H9 (cell line): ENCODE data around the gene EPS8. TPM values are rescaled to one million over a fixed set of nuclear protein-coding genes. Genes with fewer than 3 reads are reported as not detected.

Source experiments
- DNase-seq: peaks from one replicate; pipeline ENCODE4 v3.0.0-alpha.2; 2017
- H2AFZ ChIP-seq: one replicate; pipeline ENCODE4 v1.6.1; 2013; ENCODE audit warnings: mild to moderate bottlenecking, low read length, control low read depth, moderate library complexity
- H2AK5ac ChIP-seq: 2 replicates; pipeline ENCODE4 v1.6.1; 2013; ENCODE audit warnings: low read length, control low read depth, mixed read lengths; ENCODE audit not compliant: insufficient read length
- H2BK120ac ChIP-seq: one replicate; pipeline ENCODE4 v1.6.1; 2013; ENCODE audit warnings: low read depth, mild to moderate bottlenecking, low read length, control low read depth, inconsistent platforms; ENCODE audit not compliant: poor library complexity, severe bottlenecking
- H2BK12ac ChIP-seq: 2 replicates; pipeline ENCODE4 v1.6.1; 2013; ENCODE audit warnings: low read length, control low read depth, mixed read lengths, low read depth; ENCODE audit not compliant: insufficient read length
- H2BK15ac ChIP-seq: 2 replicates; pipeline ENCODE4 v1.6.1; 2013; ENCODE audit warnings: low read depth, low read length, control low read depth
- H2BK20ac ChIP-seq: one replicate; pipeline ENCODE4 v1.6.1; 2013; ENCODE audit warnings: low read depth, mild to moderate bottlenecking, low read length, control low read depth, inconsistent platforms; ENCODE audit not compliant: poor library complexity, severe bottlenecking
- H2BK5ac ChIP-seq: 2 replicates; pipeline ENCODE4 v1.6.1; 2013; ENCODE audit warnings: low read length, control low read depth, mixed read lengths; ENCODE audit not compliant: insufficient read length
- H3K14ac ChIP-seq: 2 replicates; pipeline ENCODE4 v1.6.1; 2013; ENCODE audit warnings: low read length, control low read depth; ENCODE audit not compliant: insufficient read depth
- H3K18ac ChIP-seq: 2 replicates; pipeline ENCODE4 v1.6.1; 2013; ENCODE audit warnings: low read depth, mild to moderate bottlenecking, mixed read lengths, low read length, control low read depth; ENCODE audit not compliant: insufficient read length
- H3K23ac ChIP-seq: 2 replicates; pipeline ENCODE4 v1.6.1; 2013; ENCODE audit warnings: low read length, control low read depth, mixed read lengths, low read depth; ENCODE audit not compliant: insufficient read length
- H3K23me2 ChIP-seq: 2 replicates; pipeline ENCODE4 v1.6.1; 2013; ENCODE audit warnings: low read depth, mild to moderate bottlenecking, mixed read lengths, low read length, control low read depth; ENCODE audit not compliant: insufficient read length, poor library complexity, severe bottlenecking
- H3K27ac ChIP-seq: 2 replicates; pipeline ENCODE4 v1.5.1; 2013; ENCODE audit warnings: low read length, control low read depth, mixed read lengths, low read depth; ENCODE audit not compliant: insufficient read length
- H3K27me3 ChIP-seq: 2 replicates; pipeline ENCODE4 v1.6.1; 2013; ENCODE audit warnings: low read length, control low read depth, inconsistent platforms; ENCODE audit not compliant: insufficient read depth
- H3K4ac ChIP-seq: 2 replicates; pipeline ENCODE4 v1.6.1; 2013; ENCODE audit warnings: low read depth, mild to moderate bottlenecking, control low read depth, inconsistent platforms, low read length, moderate library complexity
- H3K4me1 ChIP-seq: 2 replicates; pipeline ENCODE4 v1.6.1; 2013; ENCODE audit warnings: low read length, control low read depth, inconsistent platforms; ENCODE audit not compliant: insufficient read depth
- H3K4me2 ChIP-seq: 2 replicates; pipeline ENCODE4 v1.6.1; 2013; ENCODE audit warnings: low read length, control low read depth, mixed read lengths; ENCODE audit not compliant: insufficient read length, insufficient read depth
- H3K56ac ChIP-seq: 2 replicates; pipeline ENCODE4 v1.6.1; 2013; ENCODE audit warnings: low read depth, mild to moderate bottlenecking, mixed read lengths, low read length, control low read depth; ENCODE audit not compliant: insufficient read length
- H3K79me1 ChIP-seq: 2 replicates; pipeline ENCODE4 v1.6.1; 2013; ENCODE audit warnings: low read depth, mild to moderate bottlenecking, moderate library complexity, low read length, control low read depth, inconsistent platforms; ENCODE audit not compliant: insufficient read depth, poor library complexity, severe bottlenecking
- H3K79me2 ChIP-seq: 2 replicates; pipeline ENCODE4 v1.6.1; 2013; ENCODE audit warnings: low read length, control low read depth, inconsistent platforms; ENCODE audit not compliant: insufficient read depth
- H3K9ac ChIP-seq: 2 replicates; pipeline ENCODE4 v1.6.1; 2013; ENCODE audit warnings: low read length, control low read depth, mixed read lengths; ENCODE audit not compliant: insufficient read length; ENCODE audit errors: extremely low read depth
- H3K9me3 ChIP-seq: one replicate; pipeline ENCODE4 v1.6.1; 2013; ENCODE audit warnings: low read depth, low read length, inconsistent platforms; ENCODE audit not compliant: control insufficient read depth
- H3T11ph ChIP-seq: one replicate; pipeline ENCODE4 v1.6.1; 2013; ENCODE audit warnings: mild to moderate bottlenecking, low read length, control low read depth, inconsistent platforms
- H4K20me1 ChIP-seq: one replicate; pipeline ENCODE4 v1.6.1; 2013; ENCODE audit not compliant: control insufficient read depth, insufficient read length, insufficient read depth
- H4K5ac ChIP-seq: 2 replicates; pipeline ENCODE4 v1.6.1; 2013; ENCODE audit warnings: low read depth, mild to moderate bottlenecking, mixed read lengths, low read length, control low read depth; ENCODE audit not compliant: insufficient read length
- H4K8ac ChIP-seq: replicated peaks from 2 replicates; pipeline ENCODE4 v1.6.1; 2013; ENCODE audit warnings: low read length, control low read depth, mixed read lengths, low read depth; ENCODE audit not compliant: insufficient read length
- H4K91ac ChIP-seq: 2 replicates; pipeline ENCODE4 v1.6.1; 2013; ENCODE audit warnings: low read depth, mild to moderate bottlenecking, moderate library complexity, mixed read lengths, low read length, control low read depth; ENCODE audit not compliant: insufficient read length
- H3K27ac Mint-ChIP-seq, 3 experiments: 2 replicates in 2 of 3; 3 replicates in 1 of 3; pipeline ENCODE4 v1.8.0; 2020 to 2021; ENCODE audit warnings: mixed read lengths in 3 of 3, mild to moderate bottlenecking in 1 of 3, moderate library complexity in 1 of 3
- H3K27me3 Mint-ChIP-seq: 2 replicates; pipeline ENCODE4 v1.8.0; 2021; ENCODE audit warnings: low read depth, mild to moderate bottlenecking, moderate library complexity, mixed read lengths
- H3K36me3 Mint-ChIP-seq, 3 experiments: 2 replicates in 2 of 3; 3 replicates in 1 of 3; pipeline ENCODE4 v1.8.0; 2020 to 2021; ENCODE audit warnings: low read depth in 3 of 3, mixed read lengths in 3 of 3; ENCODE audit not compliant: insufficient read depth in 1 of 3
- H3K4me1 Mint-ChIP-seq, 2 experiments: 2 replicates each; pipeline ENCODE4 v1.8.0; 2020; ENCODE audit warnings: mixed read lengths in 2 of 2
- H3K4me3 Mint-ChIP-seq, 2 experiments: 2 replicates in 1 of 2; 3 replicates in 1 of 2; pipeline ENCODE4 v1.8.0; 2020 to 2021; ENCODE audit warnings: mild to moderate bottlenecking in 2 of 2, mixed read lengths in 2 of 2, moderate library complexity in 1 of 2
- H3K9me3 Mint-ChIP-seq, 2 experiments: 2 replicates in 1 of 2; 3 replicates in 1 of 2; pipeline ENCODE4 v1.8.0; 2020; ENCODE audit warnings: mild to moderate bottlenecking in 2 of 2, mixed read lengths in 2 of 2, moderate library complexity in 1 of 2
- WGBS: extraction: QIAGEN DNeasy Blood & Tissue Kit; methylation state at CpG from one replicate; pipeline ENCODE4 v1.1.7; 2013; ENCODE audit warnings: missing lambda C conversion rate, low lambda C conversion rate, mixed read lengths; ENCODE audit not compliant: insufficient read length; ENCODE audit errors: extremely low coverage; 5-methylcytosine and 5-hydroxymethylcytosine counted together
- total RNA-seq: library from RNA; stranded (reverse); gene quantifications from 2 replicates; pipeline ENCODE4 v1.2.1, GENCODE V29; 2021
- TF ChIP-seq, protein P1 (sequence below): fragments of 200-600 bp; sonication (generic); conservative IDR thresholded peaks from 3 replicates; pipeline ENCODE4 v1.8.0; 2021; ENCODE audit warnings: antibody characterized with exemption, mild to moderate bottlenecking

Gene EPS8
- total RNA-seq, 1 experiment from 2014 or later = 2.2 TPM

DNA sequence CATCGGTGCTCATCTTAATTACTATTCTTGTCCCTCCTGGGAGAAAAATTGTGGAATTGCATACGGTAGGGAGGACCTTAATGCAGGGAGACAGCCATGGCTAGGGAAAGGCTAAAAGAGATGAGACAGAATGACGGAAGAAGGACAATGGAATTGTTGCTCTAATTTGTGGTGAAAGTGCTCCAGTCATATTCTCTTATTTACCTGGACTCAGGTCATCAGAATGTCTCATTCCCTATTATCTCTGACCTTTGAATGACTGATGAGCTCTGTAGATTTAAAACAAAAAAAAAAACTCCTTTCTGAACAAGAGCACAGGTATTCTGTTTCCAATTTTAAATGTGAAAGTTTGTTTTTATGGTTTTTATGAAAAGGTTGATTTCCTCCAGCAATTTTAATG is 8.6 kb upstream of the EPS8 start:
- no peaks in the 10 kb centered on the region for H3K9me3 ChIP-seq
- no peaks in the 10 kb centered on the region for H3K79me1 ChIP-seq
- H3K27ac ChIP-seq = no peak overlapping the region
- TF ChIP-seq, protein P1, sequence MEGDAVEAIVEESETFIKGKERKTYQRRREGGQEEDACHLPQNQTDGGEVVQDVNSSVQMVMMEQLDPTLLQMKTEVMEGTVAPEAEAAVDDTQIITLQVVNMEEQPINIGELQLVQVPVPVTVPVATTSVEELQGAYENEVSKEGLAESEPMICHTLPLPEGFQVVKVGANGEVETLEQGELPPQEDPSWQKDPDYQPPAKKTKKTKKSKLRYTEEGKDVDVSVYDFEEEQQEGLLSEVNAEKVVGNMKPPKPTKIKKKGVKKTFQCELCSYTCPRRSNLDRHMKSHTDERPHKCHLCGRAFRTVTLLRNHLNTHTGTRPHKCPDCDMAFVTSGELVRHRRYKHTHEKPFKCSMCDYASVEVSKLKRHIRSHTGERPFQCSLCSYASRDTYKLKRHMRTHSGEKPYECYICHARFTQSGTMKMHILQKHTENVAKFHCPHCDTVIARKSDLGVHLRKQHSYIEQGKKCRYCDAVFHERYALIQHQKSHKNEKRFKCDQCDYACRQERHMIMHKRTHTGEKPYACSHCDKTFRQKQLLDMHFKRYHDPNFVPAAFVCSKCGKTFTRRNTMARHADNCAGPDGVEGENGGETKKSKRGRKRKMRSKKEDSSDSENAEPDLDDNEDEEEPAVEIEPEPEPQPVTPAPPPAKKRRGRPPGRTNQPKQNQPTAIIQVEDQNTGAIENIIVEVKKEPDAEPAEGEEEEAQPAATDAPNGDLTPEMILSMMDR = no peak
- H3K18ac ChIP-seq = no peak overlapping the region
- H4K91ac ChIP-seq = no peak overlapping the region
- H4K20me1 ChIP-seq = no peaks in the 10 kb centered on the region
- H3K4me1 ChIP-seq = no peaks in the 10 kb centered on the region
- no peak overlapping the region for H2BK12ac ChIP-seq
- no peaks in the 10 kb centered on the region for H3K36me3 Mint-ChIP-seq
- peaks cover 3 to 9% of the 10 kb centered on the region in 2 experiments; a peak in 3 of 4 replicates for H3K4me1 Mint-ChIP-seq
- H3K79me2 ChIP-seq = no peaks in the 10 kb centered on the region
- H3K9ac ChIP-seq = no peak overlapping the region
- no peak overlapping the region for H2BK15ac ChIP-seq
- no peak overlapping the region for H3K4ac ChIP-seq
- no peak overlapping the region for H2AFZ ChIP-seq
- no peak overlapping the region for H2BK5ac ChIP-seq
- no peak overlapping the region for H2BK120ac ChIP-seq
- H2AK5ac ChIP-seq = no peak overlapping the region
- H3K4me3 Mint-ChIP-seq = no peak overlapping the region
- H2BK20ac ChIP-seq = no peak overlapping the region
- no CpG with 5 or more reads among the region's 3 CpGs for WGBS
- no peaks in the 10 kb centered on the region; a peak in 1 of 5 replicates for H3K9me3 Mint-ChIP-seq
- no peak overlapping the region for H3K14ac ChIP-seq
- no peak for DNase-seq
- H4K8ac ChIP-seq = no peak overlapping the region
- no peak overlapping the region for H3K56ac ChIP-seq
- no peak overlapping the region for H3T11ph ChIP-seq
- H3K27me3 ChIP-seq = no peaks in the 10 kb centered on the region
- H3K23ac ChIP-seq = no peak overlapping the region
- H3K27ac Mint-ChIP-seq = no peak overlapping the region
- no peaks in the 10 kb centered on the region for H3K23me2 ChIP-seq
- peaks cover 1% of the 10 kb centered on the region; the same call in 1 of the 2 replicates for H3K27me3 Mint-ChIP-seq
- no peak overlapping the region for H3K4me2 ChIP-seq
- H4K5ac ChIP-seq = no peak overlapping the region
